ENCODE results near the gene ZNF804A. TPM values are rescaled to one million over a fixed set of nuclear protein-coding genes. Genes with fewer than 3 reads are reported as not detected.

Gene ZNF804A
- total and polyA plus RNA-seq, 12 donors: 0.03 to 0.12 (median 0.07) TPM; not detected in 9

GRCh38 chr2:184602734-184603133, 4.4 kb downstream of the ZNF804A start:
- H3K36me3 ChIP-seq: no peaks in the 10 kb centered on the region
- H3K4me1 ChIP-seq: peaks cover 0 to 9% (median 7%) of the 10 kb centered on the region in 9 donors
- H3K9me3 ChIP-seq: no peaks in the 10 kb centered on the region
- no peak for TF ChIP-seq CTCF (IDR thresholded peaks at IDR 0.05)
- intact Hi-C loops (cut with DNase I): no loop called here
- 88 to 92% methylated on average over 3 of the region's 3 CpGs for WGBS, 2 donors
- H3K4me3 ChIP-seq: no peak overlapping the region
- H3K27me3 ChIP-seq: peaks cover 0 to 59% (median 20%) of the 10 kb centered on the region in 7 donors
- DNase-seq (no peak), ATAC-seq (no peak)
- H3K27ac ChIP-seq: no peak overlapping the region

- intact Hi-C loops (cut with DNase I): no loop called here
- H3K4me1 ChIP-seq: no peaks in the 10 kb centered on the region
- TF ChIP-seq CTCF (IDR thresholded peaks at IDR 0.05): no peak
- H3K9me3 ChIP-seq: peaks cover 0 to 24% (median 0%) of the 10 kb centered on the region in 11 donors
- no peak for DNase-seq
- no peaks in the 10 kb centered on the region for H3K27me3 ChIP-seq
- no peak overlapping the region for H3K4me3 ChIP-seq
- no peaks in the 10 kb centered on the region for H3K36me3 ChIP-seq
- no peak for ATAC-seq
- H3K27ac ChIP-seq: no peak overlapping the region
These were observed 12.6 kb downstream of the ZNF804A start for GRCh38 chr2:184610891-184611290.

- Histone ChIP-seq H3K9me3 (peaks cover 0 to 24% (median 0%) of the 10 kb centered on the region in 11 donors), H3K27me3 (no peaks in the 10 kb centered on the region), H3K4me3 (no peak overlapping the region), H3K36me3 (no peaks in the 10 kb centered on the region), H3K4me1 (no peaks in the 10 kb centered on the region), H3K27ac (no peak overlapping the region)
- 20 to 32% methylated on average over 2 of the region's 2 CpGs for WGBS, 2 donors
- peak in 6 of 9 donors; percentile 6 to 41 (median 26) for TF ChIP-seq CTCF (IDR thresholded peaks at IDR 0.05)
- ATAC-seq: no peak
- intact Hi-C loops (cut with DNase I): no loop called here
- no peak for DNase-seq
These were observed 13.2 kb downstream of the ZNF804A start for GRCh38 chr2:184611361-184612085.

GRCh38 chr2:184620367-184620766, 22.0 kb downstream of the ZNF804A start:
- DNase-seq: no peak
- H3K27me3 ChIP-seq: no peaks in the 10 kb centered on the region
- 39 to 43% methylated on average over 1 of the region's 1 CpG for WGBS, 2 donors

More at GRCh38 chr2:184620367-184620766, 22.0 kb downstream of the ZNF804A start:
- Histone ChIP-seq H3K9me3 (peaks cover 0 to 5% (median 0%) of the 10 kb centered on the region in 11 donors), H3K27ac (no peak overlapping the region), H3K4me1 (no peaks in the 10 kb centered on the region), H3K4me3 (no peak overlapping the region), H3K36me3 (no peaks in the 10 kb centered on the region)
- ATAC-seq: no peak
- intact Hi-C loops (cut with DNase I): no loop called here
- TF ChIP-seq CTCF (IDR thresholded peaks at IDR 0.05): no peak

Measured in heart right ventricle (tissue), 16 donors.